Endodermal cell (in vitro differentiated cells): ENCODE data around the gene ADARB1. TPM values are rescaled to one million over a fixed set of nuclear protein-coding genes. Genes with fewer than 3 reads are reported as not detected.

Source experiments
- DNase-seq: peaks from one replicate; pipeline ENCODE4 v3.0.0-alpha.2; 2017
- H3K27ac ChIP-seq: 2 replicates; pipeline ENCODE4 v1.5.1; 2013; ENCODE audit warnings: mild to moderate bottlenecking, low read depth, low read length, moderate library complexity
- H3K27me3 ChIP-seq: 2 replicates; pipeline ENCODE4 v1.6.1; 2013; ENCODE audit warnings: mild to moderate bottlenecking, low read length, moderate library complexity; ENCODE audit not compliant: insufficient read depth, control insufficient read depth, poor library complexity, severe bottlenecking
- H3K36me3 ChIP-seq: 2 replicates; pipeline ENCODE4 v1.7.0; 2013; ENCODE audit warnings: mild to moderate bottlenecking, low read length, moderate library complexity; ENCODE audit not compliant: control insufficient read depth, insufficient read depth
- H3K4me1 ChIP-seq: one replicate; pipeline ENCODE4 v1.7.0; 2013; ENCODE audit warnings: low read length; ENCODE audit not compliant: control insufficient read depth, insufficient read depth
- H3K4me3 ChIP-seq: 2 replicates; pipeline ENCODE4 v1.5.1; 2013; ENCODE audit warnings: mild to moderate bottlenecking, low read length, moderate library complexity
- H3K9ac ChIP-seq: 2 replicates; pipeline ENCODE4 v1.6.1; 2013; ENCODE audit warnings: mild to moderate bottlenecking, low read length, moderate library complexity; ENCODE audit not compliant: poor library complexity, severe bottlenecking; ENCODE audit errors: extremely low read depth
- H3K9me3 ChIP-seq: 2 replicates; pipeline ENCODE4 v1.6.1; 2013; ENCODE audit warnings: mild to moderate bottlenecking, low read length, moderate library complexity; ENCODE audit not compliant: control insufficient read depth
- H3K27ac Mint-ChIP-seq: 2 replicates; pipeline ENCODE4 v1.8.0; 2020; ENCODE audit warnings: mixed read lengths
- H3K27me3 Mint-ChIP-seq: 2 replicates; pipeline ENCODE4 v1.8.0; 2021; ENCODE audit warnings: mild to moderate bottlenecking, mixed read lengths; ENCODE audit not compliant: insufficient read depth
- H3K36me3 Mint-ChIP-seq: 2 replicates; pipeline ENCODE4 v1.8.0; 2020; ENCODE audit warnings: low read depth, mixed read lengths
- H3K4me1 Mint-ChIP-seq: 2 replicates; pipeline ENCODE4 v1.8.0; 2020; ENCODE audit warnings: mixed read lengths
- H3K4me3 Mint-ChIP-seq: 2 replicates; pipeline ENCODE4 v1.8.0; 2020; ENCODE audit warnings: mild to moderate bottlenecking, moderate library complexity, mixed read lengths
- H3K9me3 Mint-ChIP-seq: 2 replicates; pipeline ENCODE4 v1.8.0; 2020; ENCODE audit warnings: mild to moderate bottlenecking, mixed read lengths
- WGBS, 2 experiments: methylation state at CpG; one replicate each; pipeline versions ENCODE4 v1.1.5 to v1.1.7; 2013; ENCODE audit warnings: missing lambda C conversion rate in 2 of 2, mixed read lengths in 1 of 2; ENCODE audit not compliant: insufficient coverage in 1 of 2, insufficient read length in 1 of 2; 5-methylcytosine and 5-hydroxymethylcytosine counted together
- total RNA-seq, 2 donors: library from RNA; stranded (reverse); fragmentation: NEBNext Ultra II Directional in 1 of 2; extraction: Animal tissue kit (Norgen Biotek cat#: 25700) in 1 of 2; gene quantifications; 2 replicates in 1 of 2; 3 replicates in 1 of 2; pipeline ENCODE4 v1.2.1, GENCODE V29; 2021
- TF ChIP-seq, protein P1 (sequence below): fragments of 200-600 bp; sonication (generic); conservative IDR thresholded peaks from 2 replicates; pipeline ENCODE4 v1.5.0; 2021; ENCODE audit warnings: antibody characterized with exemption, mild to moderate bottlenecking

ADARB1 gene
- total RNA-seq, 2 donors from 2014 or later = 11.5 to 20.1 TPM

DNA sequence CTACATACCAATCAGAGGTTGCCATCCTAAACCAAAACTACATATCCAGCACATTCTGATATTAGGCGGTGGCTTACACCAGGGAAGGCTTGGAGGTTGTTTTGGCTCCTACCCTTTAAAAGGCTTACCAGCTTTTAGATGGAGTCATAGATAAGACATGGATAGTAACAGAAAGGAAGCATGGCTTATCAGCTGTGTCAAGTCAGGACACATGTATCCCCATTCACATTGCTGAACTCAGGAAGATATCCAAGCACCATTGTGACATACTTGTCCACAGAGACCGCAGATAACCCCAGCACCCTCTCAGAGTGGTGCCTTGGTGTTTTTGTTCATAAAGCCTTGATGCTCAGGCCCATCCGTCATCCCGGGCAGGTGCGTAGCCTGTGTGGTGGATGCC, 39.7 kb downstream of the ADARB1 start:
- no peaks in the 10 kb centered on the region for H3K4me1 ChIP-seq
- Mint-ChIP-seq H3K9me3 (no peaks in the 10 kb centered on the region), H3K27ac (no peak overlapping the region)

DNA sequence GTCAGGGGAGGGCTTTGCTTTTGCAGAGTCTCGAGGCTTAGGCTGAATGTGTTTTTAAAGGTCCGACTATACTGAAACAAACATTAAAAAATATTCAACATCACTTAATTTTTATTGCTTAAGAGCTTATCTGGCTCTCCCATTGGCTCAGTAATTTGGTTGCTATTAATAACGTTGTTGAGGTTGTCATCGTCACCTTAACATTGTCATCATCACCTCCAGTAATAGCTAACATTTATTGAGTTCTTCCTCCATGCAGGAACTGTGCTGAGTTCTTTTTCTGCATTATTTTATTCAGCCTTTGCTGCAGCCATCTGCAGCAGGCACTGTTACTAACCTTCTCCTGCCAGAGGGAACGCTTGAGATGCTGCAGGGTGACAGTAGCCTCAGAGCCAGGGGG, 40.1 kb downstream of the ADARB1 start:
- Mint-ChIP-seq H3K36me3 (no peaks in the 10 kb centered on the region), H3K4me3 (no peak overlapping the region), H3K4me1 (no peaks in the 10 kb centered on the region), H3K9me3 (no peaks in the 10 kb centered on the region), H3K27ac (no peak overlapping the region), H3K27me3 (no peaks in the 10 kb centered on the region)
- WGBS, 2 experiments = 93 to 96% methylated on average over 5 of the region's 5 CpGs
- H3K4me3 ChIP-seq = no peak overlapping the region
- TF ChIP-seq, protein P1, sequence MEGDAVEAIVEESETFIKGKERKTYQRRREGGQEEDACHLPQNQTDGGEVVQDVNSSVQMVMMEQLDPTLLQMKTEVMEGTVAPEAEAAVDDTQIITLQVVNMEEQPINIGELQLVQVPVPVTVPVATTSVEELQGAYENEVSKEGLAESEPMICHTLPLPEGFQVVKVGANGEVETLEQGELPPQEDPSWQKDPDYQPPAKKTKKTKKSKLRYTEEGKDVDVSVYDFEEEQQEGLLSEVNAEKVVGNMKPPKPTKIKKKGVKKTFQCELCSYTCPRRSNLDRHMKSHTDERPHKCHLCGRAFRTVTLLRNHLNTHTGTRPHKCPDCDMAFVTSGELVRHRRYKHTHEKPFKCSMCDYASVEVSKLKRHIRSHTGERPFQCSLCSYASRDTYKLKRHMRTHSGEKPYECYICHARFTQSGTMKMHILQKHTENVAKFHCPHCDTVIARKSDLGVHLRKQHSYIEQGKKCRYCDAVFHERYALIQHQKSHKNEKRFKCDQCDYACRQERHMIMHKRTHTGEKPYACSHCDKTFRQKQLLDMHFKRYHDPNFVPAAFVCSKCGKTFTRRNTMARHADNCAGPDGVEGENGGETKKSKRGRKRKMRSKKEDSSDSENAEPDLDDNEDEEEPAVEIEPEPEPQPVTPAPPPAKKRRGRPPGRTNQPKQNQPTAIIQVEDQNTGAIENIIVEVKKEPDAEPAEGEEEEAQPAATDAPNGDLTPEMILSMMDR = no peak
- H3K9me3 ChIP-seq = no peaks in the 10 kb centered on the region
- H3K27me3 ChIP-seq = no peaks in the 10 kb centered on the region
- no peak overlapping the region for H3K9ac ChIP-seq
- no peaks in the 10 kb centered on the region for H3K36me3 ChIP-seq
- H3K27ac ChIP-seq = no peak overlapping the region
- H3K4me1 ChIP-seq = no peaks in the 10 kb centered on the region
- DNase-seq = no peak

More for the DNA sequence above, 39.7 kb downstream of the ADARB1 start:
- no peak for DNase-seq
- Mint-ChIP-seq H3K4me1 (no peaks in the 10 kb centered on the region), H3K27me3 (no peaks in the 10 kb centered on the region), H3K4me3 (no peak overlapping the region), H3K36me3 (no peaks in the 10 kb centered on the region)
- Histone ChIP-seq H3K36me3 (no peaks in the 10 kb centered on the region), H3K9me3 (no peaks in the 10 kb centered on the region), H3K4me3 (no peak overlapping the region), H3K9ac (no peak overlapping the region), H3K27ac (no peak overlapping the region), H3K27me3 (no peaks in the 10 kb centered on the region)
- TF ChIP-seq, protein P1 = no peak
- 91 to 98% methylated on average over 4 to 5 of the region's 5 CpGs for whole genome bisulfite sequencing, 2 experiments

DNA sequence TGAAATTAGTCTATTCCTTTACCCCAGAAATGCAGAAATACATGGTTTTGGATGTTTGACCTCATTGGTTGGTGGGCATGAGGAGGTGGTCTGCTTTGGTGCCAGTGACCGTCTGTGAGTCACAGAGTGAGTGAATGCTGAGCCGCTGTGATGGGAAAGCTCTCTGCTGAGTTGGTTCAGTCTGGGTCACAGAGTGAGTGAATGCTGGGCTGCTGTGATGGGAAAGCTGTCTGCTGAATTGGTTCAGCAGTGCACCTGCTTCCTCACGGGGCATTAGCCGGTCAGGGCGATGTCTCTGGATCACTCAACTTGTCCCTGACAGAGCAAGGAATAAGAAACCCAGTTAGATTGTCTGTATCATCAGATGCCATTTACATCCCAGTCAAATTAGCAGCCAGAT, 40.8 kb downstream of the ADARB1 start:
- no peaks in the 10 kb centered on the region for H3K27me3 ChIP-seq
- DNase-seq = no peak
- 77 to 88% methylated on average over 5 of the region's 5 CpGs for whole genome bisulfite sequencing, 2 experiments
- Mint-ChIP-seq H3K27me3 (no peaks in the 10 kb centered on the region), H3K9me3 (no peaks in the 10 kb centered on the region), H3K36me3 (no peaks in the 10 kb centered on the region), H3K4me3 (no peak overlapping the region), H3K4me1 (no peaks in the 10 kb centered on the region), H3K27ac (no peak overlapping the region)
- no peak overlapping the region for H3K9ac ChIP-seq
- TF ChIP-seq, protein P1 = no peak
- no peak overlapping the region for H3K27ac ChIP-seq
- H3K4me3 ChIP-seq = no peak overlapping the region
- H3K9me3 ChIP-seq = no peaks in the 10 kb centered on the region
- no peaks in the 10 kb centered on the region for H3K4me1 ChIP-seq
- no peaks in the 10 kb centered on the region for H3K36me3 ChIP-seq
